Stimulated activated CD4-positive, alpha-beta T cell treated with anti-CD3 and anti-CD28 coated beads, Interleukin-1b, Interleukin-23, amount 100 ng/mL, for 1 hour (primary cell): ENCODE measurements around the gene BAAT.

ENCODE experiments used
- DNase-seq, 2 donors: peaks; one replicate each; pipeline ENCODE4 v3.0.0-alpha.2; 2020; ENCODE audit warnings: low read depth in 2 of 2

BAAT gene

DNA sequence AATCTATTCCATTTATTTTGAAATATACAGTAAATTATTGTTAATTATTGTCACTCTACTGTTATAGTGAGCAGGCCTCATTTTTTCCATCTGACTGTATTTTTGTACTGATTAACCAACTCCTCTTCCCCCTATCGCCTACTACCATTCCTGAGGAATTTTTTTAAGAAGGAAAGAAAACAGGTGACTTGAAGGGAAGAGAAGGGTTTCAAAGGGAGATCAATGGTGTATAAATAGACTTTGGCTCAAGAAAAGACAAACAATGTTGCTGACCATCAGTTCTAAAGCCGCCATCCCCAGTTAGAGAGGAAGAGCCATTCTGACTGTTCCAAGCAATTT lies 69.7 kb downstream of the BAAT start:
- no peak for DNase-seq

DNA sequence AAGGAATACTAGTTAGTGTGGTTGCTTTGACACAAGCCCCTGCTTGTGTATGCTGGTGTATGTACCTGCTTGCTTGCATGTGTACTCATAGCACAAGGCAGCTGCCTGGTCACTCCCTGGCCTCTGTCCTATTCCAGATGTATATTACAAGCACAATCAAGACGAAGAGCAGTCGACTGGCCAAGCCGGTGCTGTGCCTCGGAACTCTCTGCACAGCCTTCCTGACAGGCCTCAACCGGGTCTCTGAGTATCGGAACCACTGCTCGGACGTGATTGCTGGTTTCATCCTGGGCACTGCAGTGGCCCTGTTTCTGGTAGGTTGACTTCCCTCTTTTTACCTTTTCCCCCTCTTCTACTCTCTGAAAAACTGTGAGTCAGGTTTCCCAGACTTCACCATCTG lies 72.1 kb downstream of the BAAT start:
- DNase-seq, result no peak

DNA sequence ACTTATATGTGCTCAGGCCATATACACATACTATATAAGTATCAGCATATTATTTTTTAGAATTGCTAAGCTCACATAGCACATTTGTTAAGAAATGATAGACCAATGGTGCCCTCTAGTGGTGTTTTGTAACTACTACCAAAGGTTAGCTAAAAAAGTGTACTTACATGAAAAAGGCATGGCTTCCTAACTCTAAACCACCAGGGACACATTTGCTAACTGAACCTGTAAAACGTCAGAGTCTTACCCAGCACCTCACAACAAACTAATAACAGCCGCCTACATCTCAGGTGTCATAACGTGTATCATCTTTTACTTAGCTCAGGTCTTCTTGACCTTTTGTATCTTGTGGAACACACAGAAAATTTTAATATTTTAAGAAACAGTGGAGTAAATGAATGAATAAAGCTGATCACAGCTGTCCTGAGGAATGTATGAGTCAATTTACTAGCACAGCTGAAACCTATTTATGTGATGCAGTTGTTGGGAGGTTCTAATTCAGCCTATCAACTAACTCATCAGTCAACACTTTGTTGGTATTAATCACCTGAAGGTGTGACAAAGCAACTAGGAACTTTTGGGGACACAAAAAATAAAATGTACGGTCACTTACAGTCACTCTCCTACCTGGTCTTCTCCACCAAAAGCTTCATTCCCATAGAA lies 72.9 kb downstream of the BAAT start:
- DNase-seq, result no peak

DNA sequence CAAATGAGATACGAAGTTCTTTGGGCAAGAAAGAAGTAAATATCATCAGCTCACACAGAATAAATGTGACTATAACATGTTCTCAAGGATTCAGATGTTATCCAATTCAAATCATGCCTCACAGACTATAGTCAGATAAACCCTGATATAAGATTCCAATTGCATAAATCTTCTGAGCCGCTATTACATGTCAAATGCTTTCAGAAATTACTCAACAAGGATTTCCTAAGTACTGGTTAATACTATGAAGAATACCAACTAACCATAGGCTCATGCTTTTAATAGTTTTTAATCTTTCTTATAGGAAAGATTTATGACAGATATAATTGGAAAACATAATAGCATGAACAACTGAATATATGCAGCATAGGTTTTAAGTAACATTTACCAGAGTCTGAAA lies 73.6 kb downstream of the BAAT start:
- no peak for DNase-seq
